DND-41 (cell line): Measurements from ENCODE around the gene NXPE2.

Experiments used
- ATAC-seq: fragments of 200-7000 bp; cut with Tn5 transposase; 3 replicates; pipeline ENCODE4 v1.9.1; 2021; ENCODE audit warnings: low read depth; ENCODE audit not compliant: insufficient read depth
- DNase-seq: peaks from one replicate; pipeline ENCODE4 v3.0.0-alpha.2; 2020
- H2AFZ ChIP-seq: 2 replicates; pipeline ENCODE4 v1.6.0; 2012; ENCODE audit warnings: low read depth, low read length
- H3K27ac ChIP-seq: 2 replicates; pipeline ENCODE4 v1.5.1; 2012; ENCODE audit warnings: low read length, inconsistent platforms
- H3K27me3 ChIP-seq: fragments of 200-600 bp; sonication (generic); 2 replicates; pipeline ENCODE4 v1.6.0; 2012; ENCODE audit warnings: low read length, mild to moderate bottlenecking, inconsistent platforms; ENCODE audit not compliant: insufficient read depth, poor library complexity
- H3K36me3 ChIP-seq: 2 replicates; pipeline ENCODE4 v1.5.1; 2012; ENCODE audit warnings: low read length, inconsistent platforms; ENCODE audit not compliant: insufficient read depth
- H3K4me1 ChIP-seq: 2 replicates; pipeline ENCODE4 v1.5.1; 2012; ENCODE audit warnings: mild to moderate bottlenecking, low read length; ENCODE audit not compliant: insufficient read depth
- H3K4me2 ChIP-seq: 2 replicates; pipeline ENCODE4 v1.6.0; 2012; ENCODE audit warnings: mild to moderate bottlenecking, moderate library complexity, low read length, inconsistent platforms; ENCODE audit not compliant: insufficient read depth
- H3K4me3 ChIP-seq, 2 experiments: fragments of 200-600 bp in 1 of 2; shearing (Covaris generic) in 1 of 2; 2 replicates each; pipeline ENCODE4 v1.5.1; 2012 to 2016; ENCODE audit warnings: inconsistent platforms in 2 of 2, low read length in 2 of 2, mild to moderate bottlenecking in 2 of 2, low read depth in 1 of 2, moderate library complexity in 1 of 2
- H3K79me2 ChIP-seq: 2 replicates; pipeline ENCODE4 v1.6.0; 2012; ENCODE audit warnings: low read length, inconsistent platforms; ENCODE audit not compliant: insufficient read depth
- H3K9ac ChIP-seq: 2 replicates; pipeline ENCODE4 v1.6.0; 2012; ENCODE audit warnings: low read depth, mild to moderate bottlenecking, inconsistent platforms, low read length, moderate library complexity
- H3K9me3 ChIP-seq: 2 replicates; pipeline ENCODE4 v1.5.1; 2012; ENCODE audit warnings: low read length, moderate library complexity, mild to moderate bottlenecking, inconsistent platforms; ENCODE audit not compliant: insufficient read depth, severe bottlenecking
- H4K20me1 ChIP-seq: 2 replicates; pipeline ENCODE4 v1.6.0; 2012; ENCODE audit warnings: low read length; ENCODE audit not compliant: insufficient read depth
- CTCF ChIP-seq: IDR thresholded peaks from 2 replicates; pipeline ENCODE4 v1.5.1; 2012; ENCODE audit warnings: borderline replicate concordance, low read length, moderate library complexity, mild to moderate bottlenecking; ENCODE audit not compliant: poor library complexity, severe bottlenecking; ENCODE audit errors: extremely low read depth
- EZH2 ChIP-seq: IDR thresholded peaks from 3 replicates; pipeline ENCODE4 v1.6.1; 2012; ENCODE audit warnings: borderline replicate concordance, low read depth, mild to moderate bottlenecking, moderate library complexity, low read length, inconsistent platforms; ENCODE audit not compliant: severe bottlenecking

The NXPE2 gene

GRCh38 chr11:114746013-114746412 lies 67.7 kb downstream of the NXPE2 start:
- Histone ChIP-seq H3K9ac (no peak overlapping the region), H3K27ac (no peak overlapping the region), H2AFZ (no peak overlapping the region), H3K79me2 (no peaks in the 10 kb centered on the region), H4K20me1 (no peaks in the 10 kb centered on the region), H3K4me1 (no peaks in the 10 kb centered on the region), H3K9me3 (no peaks in the 10 kb centered on the region), H3K4me3 (no peak overlapping the region), H3K27me3 (no peaks in the 10 kb centered on the region), H3K4me2 (no peak overlapping the region), H3K36me3 (no peaks in the 10 kb centered on the region)
- TF ChIP-seq CTCF (no peak), EZH2 (no peak)
- ATAC-seq (no peak), DNase-seq (no peak)
